NCI-H748 treated with DMSO at 0.1 percent for 48 hours (cell line): Measurements from ENCODE around the gene CPNE9.

Experiments
- DNase-seq: peaks from one replicate; lab custom pipeline; 2025; lab: John Stamatoyannopoulos, UW

The CPNE9 gene, protein sequence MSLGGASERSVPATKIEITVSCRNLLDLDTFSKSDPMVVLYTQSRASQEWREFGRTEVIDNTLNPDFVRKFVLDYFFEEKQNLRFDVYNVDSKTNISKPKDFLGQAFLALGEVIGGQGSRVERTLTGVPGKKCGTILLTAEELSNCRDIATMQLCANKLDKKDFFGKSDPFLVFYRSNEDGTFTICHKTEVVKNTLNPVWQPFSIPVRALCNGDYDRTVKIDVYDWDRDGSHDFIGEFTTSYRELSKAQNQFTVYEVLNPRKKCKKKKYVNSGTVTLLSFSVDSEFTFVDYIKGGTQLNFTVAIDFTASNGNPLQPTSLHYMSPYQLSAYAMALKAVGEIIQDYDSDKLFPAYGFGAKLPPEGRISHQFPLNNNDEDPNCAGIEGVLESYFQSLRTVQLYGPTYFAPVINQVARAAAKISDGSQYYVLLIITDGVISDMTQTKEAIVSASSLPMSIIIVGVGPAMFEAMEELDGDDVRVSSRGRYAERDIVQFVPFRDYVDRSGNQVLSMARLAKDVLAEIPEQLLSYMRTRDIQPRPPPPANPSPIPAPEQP

GRCh38 chr3:9703736-9704346 is at the start of gene CPNE9:
TSS of gene CPNE9 (plus strand) at chr3:9703833. CDS start at chr3:9703997, 164 bp downstream.
- no peak for DNase-seq

DNA sequence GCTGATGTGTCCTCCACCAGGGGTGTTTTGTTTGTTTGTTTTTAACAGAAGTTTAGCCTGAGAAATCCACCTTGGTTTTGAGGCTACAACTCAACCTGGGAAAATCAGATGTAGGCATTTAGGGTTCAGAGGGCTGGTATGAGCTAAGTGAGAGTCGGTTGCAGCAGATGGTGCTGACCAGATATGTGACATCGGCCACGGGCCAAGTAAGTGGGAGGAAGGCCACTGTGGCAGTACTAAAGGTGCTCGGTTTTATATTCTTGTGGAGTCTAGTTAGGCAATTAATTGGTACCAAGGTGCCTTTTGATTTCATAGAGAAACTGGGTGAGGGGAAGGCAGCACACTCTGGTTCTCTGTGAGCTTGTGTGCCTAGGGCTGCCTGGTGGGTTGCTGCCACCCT is 43.8 kb upstream of the CPNE9 start:
- no peak for DNase-seq

- DNase-seq, result no peak
Observed at GRCh38 chr3:9660972-9661371, 42.7 kb upstream of the CPNE9 start.

DNA sequence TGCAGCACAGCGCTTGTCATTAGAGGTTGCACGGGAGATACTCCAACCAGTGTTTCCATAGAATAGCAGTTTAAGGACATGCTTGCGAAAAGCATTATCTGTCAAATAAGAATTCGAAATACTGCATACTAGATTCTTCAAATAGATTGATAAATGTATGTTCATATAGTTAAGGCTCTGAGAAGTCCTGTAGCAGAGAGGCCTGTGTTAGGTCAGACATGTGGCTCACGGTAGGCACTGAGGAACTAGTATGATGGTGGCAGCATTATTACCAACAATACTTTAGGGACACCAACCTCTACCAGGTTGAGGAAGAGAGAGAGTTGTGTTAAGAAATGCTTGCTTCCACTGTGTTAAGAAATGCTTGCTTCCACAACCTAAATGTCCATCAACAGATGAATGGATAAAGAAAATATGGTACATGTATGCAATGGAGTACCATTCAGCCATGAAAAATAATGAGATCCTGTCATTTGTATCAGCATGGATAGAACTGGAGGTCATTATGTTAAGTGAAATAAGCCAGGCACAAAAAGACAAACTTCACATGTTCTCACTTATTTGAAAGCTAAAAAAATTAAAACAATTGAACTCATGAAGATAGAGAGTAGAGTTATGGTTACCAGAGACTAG is 39.4 kb upstream of the CPNE9 start:
- no peak for DNase-seq

- DNase-seq, result no peak
Observed at GRCh38 chr3:9666704-9667445, 36.8 kb upstream of the CPNE9 start.

GRCh38 chr3:9669277-9669676 is 34.4 kb upstream of the CPNE9 start:
- DNase-seq, result no peak

GRCh38 chr3:9669720-9670432 is 33.8 kb upstream of the CPNE9 start:
- no peak for DNase-seq

DNA sequence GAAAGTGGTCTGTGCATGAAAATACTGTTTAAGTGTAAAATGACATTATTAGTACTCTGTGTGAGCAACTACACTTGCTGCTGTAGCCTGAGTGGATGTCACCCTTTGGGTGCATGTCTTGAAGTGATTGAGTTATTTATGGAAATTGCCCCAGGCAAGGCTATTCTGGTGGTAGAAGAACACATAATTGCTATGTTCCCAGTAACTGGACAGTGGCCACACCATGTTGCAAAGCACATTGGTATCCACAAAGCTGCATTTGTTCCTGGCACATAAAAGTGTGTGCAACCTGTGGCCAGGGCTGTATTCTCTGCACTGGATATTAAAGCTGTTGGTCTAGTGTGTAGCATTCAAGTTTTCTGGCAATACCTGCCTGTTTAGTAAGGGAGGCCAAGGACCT is 30.6 kb upstream of the CPNE9 start:
- DNase-seq, result no peak

GRCh38 chr3:9673752-9674151 is 29.9 kb upstream of the CPNE9 start:
- DNase-seq, result no peak

- no peak for DNase-seq
Observed at GRCh38 chr3:9675736-9676290, 27.8 kb upstream of the CPNE9 start.

DNA sequence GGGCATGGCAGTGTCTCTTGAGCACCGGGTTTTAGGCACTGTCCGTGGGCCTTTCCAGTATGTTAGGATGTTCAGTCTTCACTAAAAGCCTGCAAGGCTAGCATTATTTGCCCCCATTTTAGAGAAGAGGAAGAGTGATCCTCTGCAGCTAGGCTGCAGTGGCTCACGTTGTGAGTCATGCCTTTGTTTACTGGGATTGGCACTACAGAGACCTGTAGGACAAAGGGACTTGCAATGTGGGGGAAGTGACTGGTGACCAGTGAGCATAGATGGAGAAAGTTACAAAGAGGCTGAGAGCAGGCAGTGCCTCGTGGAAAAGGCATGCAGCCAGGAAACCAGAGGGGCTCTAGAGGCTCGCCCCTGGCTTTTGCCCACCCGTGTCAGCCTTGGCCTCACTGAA is 26.8 kb upstream of the CPNE9 start:
- DNase-seq, result no peak

DNA sequence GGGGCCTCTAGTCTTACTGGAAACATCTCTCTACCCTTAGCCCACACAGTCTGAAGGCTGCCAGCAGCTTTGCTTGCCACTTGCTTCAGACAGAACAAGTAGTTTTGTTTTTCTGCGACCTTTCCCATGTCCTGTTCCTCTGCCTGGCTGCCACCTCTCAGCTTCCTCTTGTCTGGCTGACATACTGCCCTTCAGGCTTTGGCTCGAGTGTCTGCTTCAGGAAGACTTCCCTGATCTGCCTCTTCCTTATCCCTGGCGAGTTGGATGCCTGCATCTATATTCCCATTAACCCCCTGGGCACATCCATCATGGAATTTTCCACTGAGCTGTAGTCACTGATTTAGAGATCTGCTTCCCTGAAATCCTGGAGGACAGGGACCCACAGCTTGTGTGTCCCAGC is 25.1 kb upstream of the CPNE9 start:
- DNase-seq, result no peak

DNA sequence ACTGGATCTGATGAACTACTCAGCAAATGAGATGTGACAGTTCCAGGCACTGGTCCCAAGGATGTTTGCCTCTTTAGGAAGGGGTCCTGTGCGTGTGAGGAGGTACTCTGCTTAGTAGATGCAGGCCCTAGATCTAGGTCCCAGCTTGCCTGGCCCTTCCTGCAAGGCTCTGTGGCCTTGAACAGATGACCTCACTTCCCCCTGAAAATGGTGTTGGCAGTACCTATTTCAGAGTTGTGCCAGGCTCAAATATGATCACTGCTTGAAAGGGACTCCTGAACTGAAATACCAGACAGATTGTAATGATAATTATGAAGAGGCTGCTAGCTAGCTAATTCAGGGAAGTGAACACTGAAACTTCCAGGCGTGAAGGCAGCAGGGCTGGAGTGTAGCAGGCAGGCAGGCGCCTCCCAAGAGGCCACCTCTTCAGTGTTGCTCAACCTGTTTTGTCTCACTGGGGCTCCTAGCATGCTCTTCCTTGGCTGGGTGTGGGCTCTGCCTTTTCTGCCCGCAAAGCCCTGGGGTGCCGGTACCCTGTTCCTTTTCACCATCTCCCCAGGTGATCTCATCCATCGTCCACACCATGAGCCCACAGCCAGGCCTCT is 24.1 kb upstream of the CPNE9 start:
- DNase-seq, result no peak

- no peak for DNase-seq
Observed at GRCh38 chr3:9681011-9681722, 22.5 kb upstream of the CPNE9 start.

DNA sequence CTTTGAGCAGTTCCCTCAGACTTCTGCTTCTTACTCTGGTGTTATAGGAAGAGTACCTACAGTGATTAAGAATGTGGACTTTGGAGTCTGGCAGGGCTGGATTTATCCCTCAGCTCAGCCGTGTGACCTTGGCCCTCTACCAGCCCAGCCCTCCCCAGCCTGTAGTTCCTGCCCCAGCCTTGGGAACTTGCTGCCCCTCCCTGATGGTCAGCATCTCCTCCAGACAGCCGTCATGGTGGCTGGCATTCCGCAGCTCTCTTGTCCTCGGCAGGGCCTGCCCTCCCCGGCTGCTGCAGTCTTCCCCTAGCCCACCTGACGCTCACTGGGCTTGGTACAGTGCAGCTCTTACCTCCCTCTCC is 21.9 kb upstream of the CPNE9 start:
- DNase-seq, result no peak

- no peak for DNase-seq
Observed at GRCh38 chr3:9682096-9682495, 21.5 kb upstream of the CPNE9 start.

DNA sequence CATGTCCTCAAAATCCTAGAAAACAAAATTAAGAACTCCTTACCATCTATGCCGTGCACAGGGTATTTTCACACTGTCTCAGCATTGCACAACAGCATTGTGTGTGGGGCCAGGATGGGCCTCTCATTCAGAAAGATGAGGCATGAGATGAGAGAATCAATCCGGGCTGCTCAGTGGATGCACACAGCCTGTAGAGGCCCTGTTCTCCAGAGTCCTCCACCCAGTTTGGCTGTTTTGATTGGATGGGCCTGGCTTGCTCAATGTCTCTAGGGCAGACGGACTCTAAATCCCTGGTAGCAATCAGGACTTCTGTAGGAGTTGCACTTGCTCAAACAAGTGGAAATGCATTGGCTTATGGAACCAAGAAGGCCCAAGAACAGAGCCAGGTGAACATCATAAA is 20.2 kb upstream of the CPNE9 start:
- no peak for DNase-seq

DNA sequence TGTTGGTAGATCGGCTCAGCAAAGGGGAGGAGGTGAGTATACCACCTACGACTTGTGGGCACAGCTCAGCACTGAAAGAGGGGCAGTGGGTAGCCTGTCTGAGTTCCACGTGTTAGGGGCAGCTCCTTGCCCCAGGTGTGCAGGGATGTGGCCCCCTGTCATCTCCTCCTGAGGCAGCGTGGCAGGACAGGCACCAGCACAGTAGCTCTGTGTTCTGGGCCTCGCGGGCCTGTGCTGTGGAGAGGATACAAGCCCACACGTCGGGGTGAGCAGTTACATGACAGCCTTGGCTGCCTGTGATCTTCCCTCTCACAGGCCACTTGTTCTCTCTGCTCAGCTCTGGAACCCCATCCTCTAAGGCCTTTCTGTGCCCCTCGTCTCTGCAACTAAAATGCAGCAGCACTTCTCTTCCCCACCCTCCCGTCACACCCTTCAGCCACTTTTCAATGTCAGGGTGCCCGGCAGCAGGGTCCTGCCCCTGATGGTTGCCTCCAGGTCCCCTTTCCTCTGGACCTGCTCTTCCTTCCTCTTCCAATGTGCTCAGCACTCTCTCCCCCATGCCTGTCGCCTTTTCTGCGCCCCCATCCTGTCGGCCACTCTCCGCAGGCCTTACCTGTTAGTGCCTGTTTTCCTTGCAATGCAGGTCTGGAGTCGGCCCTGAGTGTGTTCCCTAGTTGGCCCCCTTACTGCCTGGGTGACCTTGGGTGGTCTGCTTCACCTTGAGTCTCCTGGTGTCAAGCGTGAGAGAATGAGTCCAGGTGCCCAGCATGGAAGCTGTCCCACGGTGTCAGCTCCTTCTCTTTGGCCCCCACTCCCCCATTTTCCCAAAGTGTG is 18.2 kb upstream of the CPNE9 start:
- no peak for DNase-seq

DNA sequence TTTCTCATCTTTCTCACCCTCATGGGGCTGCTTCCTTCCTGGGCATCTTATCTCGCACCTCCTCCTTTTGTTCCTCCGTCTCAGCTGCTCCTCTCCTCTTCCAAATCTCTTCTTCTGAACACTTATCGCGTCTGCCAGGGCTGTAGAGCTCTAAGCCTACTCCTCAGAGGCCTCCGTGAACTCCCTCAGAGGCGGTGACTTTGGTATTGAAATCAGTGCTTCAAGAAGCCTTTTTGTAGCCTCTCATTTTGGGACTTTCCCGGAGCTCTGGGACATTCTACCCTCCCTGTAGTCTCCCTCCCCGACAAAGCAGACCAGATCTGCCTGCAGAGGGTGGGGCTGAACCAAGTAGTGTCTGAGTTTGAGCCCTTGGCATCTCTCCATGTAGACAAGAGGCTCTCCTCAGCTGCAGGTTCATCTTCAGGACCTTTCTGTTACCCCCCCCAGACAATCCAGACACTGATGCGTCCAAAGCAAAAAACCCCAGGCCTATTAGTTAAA is 17.5 kb upstream of the CPNE9 start:
- no peak for DNase-seq
